ENCODE data around the gene CEACAM4. TPM values are rescaled to one million over a fixed set of nuclear protein-coding genes. Genes with fewer than 3 reads are reported as not detected.

CEACAM4 gene
- total and polyA plus RNA-seq, 2 of the 4 experiments (the other 2 are of a cell fraction) = not detected

DNA sequence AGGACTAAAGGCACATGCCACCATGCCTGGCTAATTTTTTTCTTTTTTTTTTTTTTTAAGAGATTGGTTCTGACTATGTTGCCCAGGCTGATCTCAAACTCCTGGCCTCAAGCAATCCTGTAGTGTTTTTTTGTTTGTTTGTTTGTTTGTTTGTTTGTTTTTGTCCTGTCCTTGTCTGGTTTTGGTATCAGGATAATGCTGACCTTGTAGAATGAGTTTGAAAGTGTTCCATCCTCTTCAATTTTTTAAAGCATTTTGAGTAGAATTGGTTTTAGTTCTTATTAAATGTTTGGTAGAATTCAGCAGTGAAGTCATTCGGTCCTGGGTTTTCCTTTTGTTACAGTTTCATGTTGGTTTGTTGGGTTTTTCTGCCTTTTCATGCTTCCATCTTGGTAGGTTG lies 19.2 kb downstream of the CEACAM4 start:
- no peak overlapping the region for H2AK9ac ChIP-seq (replicated peaks; ENCODE audit: low read depth, low read length, poor library complexity)
- H3K18ac ChIP-seq (ENCODE audit: low read depth, low read length) = no peak overlapping the region
- dilution Hi-C loops (cut with HindIII; ENCODE audit: low sequenced_read_pairs, unreplicated experiment) = no loop called here
- no peaks in the 10 kb centered on the region for H3K36me3 ChIP-seq (ENCODE audit: control insufficient read depth, insufficient read depth, low read length)
- no peak overlapping the region for H2BK120ac ChIP-seq (ENCODE audit: low read depth, low read length)
- H3K79me1 ChIP-seq (ENCODE audit: low read depth in 1 of 2, low read length in 2 of 2) = no peaks in the 10 kb centered on the region
- no peak overlapping the region for H3K4ac ChIP-seq (ENCODE audit: low read depth, low read length)
- no peaks in the 10 kb centered on the region for H3K4me1 ChIP-seq (ENCODE audit: control insufficient read depth, insufficient read depth, low read length)
- H3K9ac ChIP-seq (ENCODE audit: low read depth, low read length) = no peak overlapping the region
- no peaks in the 10 kb centered on the region for H4K20me1 ChIP-seq (ENCODE audit: insufficient read depth, low read length)
- H3K4me2 ChIP-seq (ENCODE audit: low read depth, low read length) = no peak overlapping the region
- H3K23ac ChIP-seq (ENCODE audit: low read depth, low read length) = no peak overlapping the region
- ChIA-PET POLR2A (ENCODE audit: unreplicated experiment) (no interaction called here), CTCF (no interaction called here)
- no peak overlapping the region for H3K4me3 ChIP-seq (ENCODE audit: insufficient read depth, low read depth, low read length)
- no peak overlapping the region for H3K14ac ChIP-seq (replicated peaks; ENCODE audit: low read depth, low read length)
- no peak overlapping the region for H2AFZ ChIP-seq (replicated peaks; ENCODE audit: low read length, poor library complexity)
- H3K9me3 ChIP-seq (ENCODE audit: control insufficient read depth, insufficient read depth, low read length) = no peaks in the 10 kb centered on the region
- BruUV-seq (replicated peaks) = no TSS peak
- in situ Hi-C loops (cut with MboI; ENCODE audit: low sequenced_read_pairs) = no loop called here
- H3K56ac ChIP-seq (ENCODE audit: extremely low read depth, insufficient read depth, low read length) = no peak overlapping the region
- H4K8ac ChIP-seq (ENCODE audit: low read depth in 2 of 2, low read length in 2 of 2) = no peak overlapping the region
- H3K9me1 ChIP-seq (ENCODE audit: insufficient read depth, low read length) = no peaks in the 10 kb centered on the region
- no peak overlapping the region for H2BK5ac ChIP-seq (ENCODE audit: low read depth, low read length, poor library complexity, severe bottlenecking)
- intact Hi-C loops (cut with micrococcal nuclease) = no loop called here
- H3K27ac ChIP-seq (ENCODE audit: insufficient read depth, low read length) = no peak overlapping the region
- no peak overlapping the region for H4K5ac ChIP-seq (ENCODE audit: low read depth, low read length)
- no peak overlapping the region for H2BK15ac ChIP-seq (ENCODE audit: low read depth, low read length)
- WGBS, 2 experiments (ENCODE audit: extremely low coverage in 2 of 2, insufficient read length in 1 of 2) = no CpG with 5 or more reads among the region's 1 CpG
- H3K27me3 ChIP-seq (ENCODE audit: control insufficient read depth, insufficient read depth, low read length) = peaks cover 3% of the 10 kb centered on the region; the same call in 1 of the 2 replicates
- ATAC-seq (ENCODE audit: low read depth) (no peak), DNase-seq (no peak)
- no peak overlapping the region for H2BK20ac ChIP-seq (ENCODE audit: low read depth, low read length)
- TF ChIP-seq MAFK (IDR thresholded peaks at IDR 0.05; ENCODE audit: low read depth, low read length) = peak; percentile 42; the same call in 1 of the 2 replicates
- TF ChIP-seq RAD21 (IDR thresholded peaks at IDR 0.05; ENCODE audit: low read length) = no peak
- no peak overlapping the region for H2AK5ac ChIP-seq (ENCODE audit: low read depth, low read length)
- H4K91ac ChIP-seq (ENCODE audit: insufficient read depth, low read depth, low read length) = no peak overlapping the region
